Skeletal muscle tissue (tissue), 4 donors: ENCODE measurements around the gene GNPTAB. TPM values are rescaled to one million over a fixed set of nuclear protein-coding genes. Genes with fewer than 3 reads are reported as not detected.
A peak's percentile ranks its signal among the peaks of the same experiment; 100 is the strongest.
"Not testable (repeated sequence)": the region's sequence is repeated elsewhere in the genome, so short reads cannot be mapped to it uniquely, and the experiment has no call there.

ENCODE experiments used
- H3K27ac ChIP-seq: one replicate; pipeline ENCODE4 v1.7.0; 2013; ENCODE audit warnings: mild to moderate bottlenecking, low read depth, low read length, inconsistent platforms
- H3K27me3 ChIP-seq, 3 donors: one replicate each; pipeline ENCODE4 v1.7.0; 2013; ENCODE audit warnings: low read length in 3 of 3; ENCODE audit not compliant: control insufficient read depth in 3 of 3, insufficient read depth in 3 of 3
- H3K36me3 ChIP-seq, 3 donors: one replicate each; pipeline ENCODE4 v1.7.0; 2013; ENCODE audit warnings: low read length in 3 of 3; ENCODE audit not compliant: control insufficient read depth in 3 of 3, insufficient read depth in 3 of 3
- H3K4me1 ChIP-seq, 3 donors: one replicate each; pipeline ENCODE4 v1.7.0; 2013; ENCODE audit warnings: low read length in 3 of 3, mild to moderate bottlenecking in 3 of 3; ENCODE audit not compliant: control insufficient read depth in 3 of 3, insufficient read depth in 3 of 3
- H3K4me3 ChIP-seq, 3 donors: one replicate each; pipeline ENCODE4 v1.7.0; 2013; ENCODE audit warnings: low read length in 3 of 3
- H3K9ac ChIP-seq, 3 donors: one replicate each; pipeline ENCODE4 v1.7.0; 2013; ENCODE audit warnings: low read length in 3 of 3, mild to moderate bottlenecking in 3 of 3, moderate library complexity in 2 of 3, low read depth in 1 of 3
- H3K9me3 ChIP-seq, 3 donors: one replicate each; pipeline ENCODE4 v1.7.0; 2013; ENCODE audit warnings: low read length in 3 of 3; ENCODE audit not compliant: control insufficient read depth in 3 of 3
- total RNA-seq: library from RNA; depleted of rRNA; stranded (reverse); fragments of >200 nt; gene quantifications from one replicate; pipeline ENCODE4 v1.2.3, GENCODE V29; 2014
- donor health status: Osteomylitis.

GNPTAB gene
- total RNA-seq, 1 donor from 2014 or later, result 10.4 TPM

- H3K27ac ChIP-seq, result no peak overlapping the region
- H3K36me3 ChIP-seq, result no peaks in the 10 kb centered on the region
- H3K4me1 ChIP-seq, result peaks cover 8 to 9% (median 9%) of the 10 kb centered on the region in 3 donors
- no peaks in the 10 kb centered on the region for H3K9me3 ChIP-seq
- H3K4me3 ChIP-seq, result no peak overlapping the region
- H3K27me3 ChIP-seq, result no peaks in the 10 kb centered on the region
- no peak overlapping the region for H3K9ac ChIP-seq
Observed at GRCh38 chr12:101866615-101867373, 36.0 kb upstream of the GNPTAB start.

- peaks cover 8 to 9% (median 9%) of the 10 kb centered on the region in 3 donors for H3K4me1 ChIP-seq
- no peaks in the 10 kb centered on the region for H3K36me3 ChIP-seq
- H3K4me3 ChIP-seq, result no peak overlapping the region
- H3K9ac ChIP-seq, result no peak overlapping the region
- no peaks in the 10 kb centered on the region for H3K27me3 ChIP-seq
- H3K27ac ChIP-seq, result no peak overlapping the region
- no peaks in the 10 kb centered on the region for H3K9me3 ChIP-seq
Observed at GRCh38 chr12:101863981-101864380, 33.2 kb upstream of the GNPTAB start.

GRCh38 chr12:101862245-101862644 is 31.5 kb upstream of the GNPTAB start:
- no peaks in the 10 kb centered on the region for H3K36me3 ChIP-seq
- peaks cover 8 to 9% (median 9%) of the 10 kb centered on the region in 3 donors for H3K4me1 ChIP-seq
- H3K27me3 ChIP-seq, result no peaks in the 10 kb centered on the region
- no peak overlapping the region for H3K9ac ChIP-seq
- no peaks in the 10 kb centered on the region for H3K9me3 ChIP-seq
- no peak overlapping the region for H3K4me3 ChIP-seq
- no peak overlapping the region for H3K27ac ChIP-seq

- not testable (repeated sequence) for H3K9ac ChIP-seq, H3K9me3 ChIP-seq, H3K27me3 ChIP-seq, H3K27ac ChIP-seq, H3K4me1 ChIP-seq, H3K4me3 ChIP-seq, H3K36me3 ChIP-seq
Observed at GRCh38 chr12:101861688-101862087, 30.9 kb upstream of the GNPTAB start.

DNA sequence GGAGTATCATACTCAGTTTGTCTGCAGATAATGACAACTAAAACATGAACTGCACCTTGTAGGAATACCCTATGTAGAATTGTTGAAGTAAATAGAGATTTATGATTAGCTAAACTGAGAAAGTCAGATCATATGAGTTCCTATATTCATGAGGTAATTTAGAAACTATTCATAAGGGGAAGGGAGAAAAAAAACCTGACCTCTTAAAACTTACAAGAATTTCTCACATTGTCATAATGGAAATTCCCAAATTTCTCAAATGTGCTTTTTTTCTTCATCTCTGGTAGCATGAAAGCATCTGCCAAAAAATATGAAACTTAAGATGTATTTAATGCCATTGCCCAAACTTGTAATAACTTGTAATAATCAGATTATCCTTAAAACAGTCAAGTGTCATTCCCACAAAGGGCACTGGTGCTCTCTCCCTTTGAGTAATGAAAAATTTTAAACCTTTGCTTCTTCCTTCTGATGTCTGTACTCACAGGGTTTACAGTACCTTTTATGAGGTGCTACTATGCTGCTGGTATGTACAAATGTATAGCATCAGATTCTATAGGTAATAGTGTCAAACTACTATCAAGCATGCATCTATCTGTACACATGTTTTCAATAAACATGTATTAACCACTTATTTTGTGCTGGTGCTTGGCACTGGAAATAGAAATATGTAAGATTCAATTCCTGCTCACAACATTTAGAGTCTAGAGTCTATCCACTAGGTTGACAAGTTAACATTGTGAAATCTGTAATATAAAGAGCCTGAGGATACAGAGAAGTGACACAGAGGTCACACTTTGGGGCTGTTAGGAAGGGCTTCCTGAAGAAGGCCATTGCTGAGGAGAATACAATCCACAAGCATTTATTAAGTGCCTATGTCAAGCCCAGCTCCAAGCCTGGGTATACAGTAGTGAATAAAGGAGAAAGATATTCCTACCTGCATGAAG is 29.2 kb upstream of the GNPTAB start:
- Histone ChIP-seq H3K4me1 (no peaks in the 10 kb centered on the region), H3K36me3 (no peaks in the 10 kb centered on the region), H3K27me3 (no peaks in the 10 kb centered on the region), H3K9me3 (no peaks in the 10 kb centered on the region), H3K4me3 (no peak overlapping the region), H3K9ac (no peak overlapping the region), H3K27ac (no peak overlapping the region)

- Histone ChIP-seq H3K27ac (no peak overlapping the region), H3K9ac (no peak overlapping the region)
Observed at GRCh38 chr12:101858361-101858760, 27.6 kb upstream of the GNPTAB start.

DNA sequence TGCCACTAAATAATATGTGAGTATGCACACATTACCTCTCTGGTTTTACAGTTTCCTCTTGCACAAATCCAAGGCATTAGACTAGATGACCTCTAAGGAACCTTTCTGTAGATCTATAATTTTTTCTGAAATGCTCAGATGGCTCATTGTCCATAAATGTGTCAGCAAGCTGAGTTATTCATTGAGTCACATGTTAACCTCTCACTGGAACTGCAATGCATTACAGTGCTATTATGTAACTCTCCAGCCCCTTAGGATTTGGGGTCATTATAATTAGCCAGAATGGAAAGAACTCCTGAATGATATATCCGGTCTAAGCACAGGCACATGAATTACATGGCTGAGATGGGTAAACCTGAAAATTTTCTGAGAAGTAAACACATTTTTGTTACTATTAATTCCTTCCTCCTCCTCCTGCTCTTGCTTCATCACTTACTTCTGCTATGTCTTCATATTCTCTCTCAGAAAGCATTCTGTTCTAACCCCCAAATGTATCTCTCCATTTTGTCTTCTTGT is 26.3 kb upstream of the GNPTAB start:
- H3K27ac ChIP-seq, result peak overlapping the region; percentile 19
- H3K27me3 ChIP-seq, result no peaks in the 10 kb centered on the region
- H3K4me3 ChIP-seq, result no peak overlapping the region
- H3K36me3 ChIP-seq, result no peaks in the 10 kb centered on the region
- no peaks in the 10 kb centered on the region for H3K9me3 ChIP-seq
- no peaks in the 10 kb centered on the region for H3K4me1 ChIP-seq
- no peak overlapping the region for H3K9ac ChIP-seq

More at GRCh38 chr12:101858361-101858760, 27.6 kb upstream of the GNPTAB start:
- Histone ChIP-seq H3K4me3 (no peak overlapping the region), H3K36me3 (no peaks in the 10 kb centered on the region), H3K4me1 (no peaks in the 10 kb centered on the region), H3K27me3 (no peaks in the 10 kb centered on the region), H3K9me3 (no peaks in the 10 kb centered on the region)

- not testable (repeated sequence) for H3K9me3 ChIP-seq, H3K4me1 ChIP-seq, H3K27ac ChIP-seq, H3K4me3 ChIP-seq, H3K9ac ChIP-seq, H3K36me3 ChIP-seq, H3K27me3 ChIP-seq
Observed at GRCh38 chr12:101856614-101857013, 25.9 kb upstream of the GNPTAB start.

DNA sequence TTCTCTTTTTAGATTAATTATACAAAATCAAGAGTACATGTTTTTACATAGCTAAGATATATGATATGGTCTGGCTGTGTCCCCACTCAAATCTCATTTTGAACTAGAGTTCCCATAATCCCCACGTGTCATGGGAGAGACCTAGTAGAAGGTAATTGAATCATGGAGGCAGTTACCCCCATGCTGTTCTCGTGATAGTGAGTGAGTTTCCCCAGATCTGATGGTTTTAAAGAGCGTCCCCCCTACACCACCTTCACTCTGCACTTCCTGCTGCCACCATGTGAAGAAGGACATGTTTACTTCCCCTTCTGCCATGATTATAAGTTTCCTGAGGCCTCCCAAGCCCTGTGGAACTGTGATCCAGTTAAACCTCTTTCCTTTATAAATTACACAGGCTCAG is 25.2 kb upstream of the GNPTAB start:
- Histone ChIP-seq H3K27ac (no peak overlapping the region), H3K9me3 (no peaks in the 10 kb centered on the region), H3K4me3 (no peak overlapping the region), H3K4me1 (peaks cover 0 to 2% (median 0%) of the 10 kb centered on the region in 3 donors), H3K9ac (no peak overlapping the region), H3K36me3 (no peaks in the 10 kb centered on the region), H3K27me3 (no peaks in the 10 kb centered on the region)
